KMS-11 (cell line): ENCODE data around the gene KIFC3.
A peak's percentile ranks its signal among the peaks of the same experiment; 100 is the strongest.
"Not testable (repeated sequence)": the region's sequence is repeated elsewhere in the genome, so short reads cannot be mapped to it uniquely, and the experiment has no call there.

ENCODE experiments used
- H2AFZ ChIP-seq: fragments of 200-600 bp; sonication (generic); 2 replicates; pipeline ENCODE4 v1.6.1; 2016; ENCODE audit warnings: antibody characterized with exemption, mixed run types, low read depth
- H3K27ac ChIP-seq: fragments of 200-600 bp; sonication (generic); 2 replicates; pipeline ENCODE4 v1.6.1; 2016; ENCODE audit warnings: mild to moderate bottlenecking, mixed run types
- H3K27me3 ChIP-seq: fragments of 200-600 bp; sonication (generic); 2 replicates; pipeline ENCODE4 v1.6.1; 2017; ENCODE audit warnings: mild to moderate bottlenecking, low read depth, mixed run types, moderate library complexity; ENCODE audit not compliant: insufficient read depth
- H3K36me3 ChIP-seq: fragments of 200-600 bp; sonication (generic); 2 replicates; pipeline ENCODE4 v1.6.1; 2017; ENCODE audit warnings: mild to moderate bottlenecking, mixed run types; ENCODE audit not compliant: insufficient read depth
- H3K4me1 ChIP-seq: fragments of 200-600 bp; sonication (generic); 2 replicates; pipeline ENCODE4 v1.6.1; 2016; ENCODE audit warnings: mild to moderate bottlenecking, low read depth, mixed run types; ENCODE audit not compliant: poor library complexity, severe bottlenecking
- H3K4me2 ChIP-seq: fragments of 200-600 bp; sonication (generic); 2 replicates; pipeline ENCODE4 v1.7.0; 2016; ENCODE audit warnings: mild to moderate bottlenecking, mixed run types
- H3K4me3 ChIP-seq: fragments of 200-600 bp; sonication (generic); IDR thresholded peaks from 2 replicates; pipeline ENCODE4 v1.6.1; 2017; ENCODE audit warnings: low read depth, low read length, mixed read lengths; ENCODE audit not compliant: insufficient read depth
- H3K79me2 ChIP-seq: fragments of 200-600 bp; sonication (generic); 2 replicates; pipeline ENCODE4 v1.6.1; 2016; ENCODE audit warnings: low read depth, mixed run types; ENCODE audit not compliant: insufficient read depth
- H3K9ac ChIP-seq: fragments of 200-600 bp; sonication (generic); 2 replicates; pipeline ENCODE4 v1.6.1; 2016; ENCODE audit warnings: mild to moderate bottlenecking, mixed run types
- H4K20me1 ChIP-seq: fragments of 200-600 bp; sonication (generic); 2 replicates; pipeline ENCODE4 v1.6.1; 2016; ENCODE audit warnings: mild to moderate bottlenecking, mixed run types; ENCODE audit not compliant: insufficient read depth
- CTCF ChIP-seq: fragments of 200-600 bp; sonication (generic); conservative IDR thresholded peaks from 2 replicates; pipeline ENCODE4 v1.6.1; 2017; ENCODE audit warnings: low read depth, mild to moderate bottlenecking, antibody characterized with exemption, low read length, moderate library complexity, mixed read lengths

KIFC3 gene

GRCh38 chr16:57721356-57722209 lies 80.7 kb downstream of the KIFC3 start:
- no peak overlapping the region for H2AFZ ChIP-seq
- H4K20me1 ChIP-seq, result no peaks in the 10 kb centered on the region
- no peaks in the 10 kb centered on the region for H3K27me3 ChIP-seq
- no peak overlapping the region for H3K9ac ChIP-seq
- no peak overlapping the region for H3K4me2 ChIP-seq
- H3K27ac ChIP-seq, result no peak overlapping the region
- H3K4me1 ChIP-seq, result no peaks in the 10 kb centered on the region
- no peak for TF ChIP-seq CTCF
- no peak overlapping the region for H3K4me3 ChIP-seq
- no peaks in the 10 kb centered on the region for H3K79me2 ChIP-seq
- H3K36me3 ChIP-seq, result no peaks in the 10 kb centered on the region

GRCh38 chr16:57720142-57720575 lies 82.1 kb downstream of the KIFC3 start:
- Histone ChIP-seq H3K9ac (no peak overlapping the region), H2AFZ (no peak overlapping the region), H3K4me1 (no peaks in the 10 kb centered on the region), H3K36me3 (no peaks in the 10 kb centered on the region), H4K20me1 (no peaks in the 10 kb centered on the region), H3K27me3 (no peaks in the 10 kb centered on the region), H3K4me2 (no peak overlapping the region), H3K27ac (no peak overlapping the region), H3K4me3 (no peak overlapping the region), H3K79me2 (no peaks in the 10 kb centered on the region)
- TF ChIP-seq CTCF, result peak; percentile 65; the same call in 1 of the 2 replicates

GRCh38 chr16:57714047-57714446 lies 88.2 kb downstream of the KIFC3 start:
- H3K4me1 ChIP-seq, result no peaks in the 10 kb centered on the region
- H4K20me1 ChIP-seq, result no peaks in the 10 kb centered on the region
- TF ChIP-seq CTCF, result no peak
- no peaks in the 10 kb centered on the region for H3K27me3 ChIP-seq
- no peaks in the 10 kb centered on the region for H3K79me2 ChIP-seq
- H3K36me3 ChIP-seq, result no peaks in the 10 kb centered on the region
- H3K4me2 ChIP-seq, result no peak overlapping the region
- H2AFZ ChIP-seq, result no peak overlapping the region
- no peak overlapping the region for H3K4me3 ChIP-seq
- no peak overlapping the region for H3K27ac ChIP-seq
- no peak overlapping the region for H3K9ac ChIP-seq

GRCh38 chr16:57713596-57713995 lies 88.7 kb downstream of the KIFC3 start:
- Histone ChIP-seq H3K9ac (no peak overlapping the region), H3K36me3 (no peaks in the 10 kb centered on the region), H3K4me2 (no peak overlapping the region), H3K27me3 (no peaks in the 10 kb centered on the region), H3K4me1 (no peaks in the 10 kb centered on the region), H2AFZ (no peak overlapping the region), H3K27ac (no peak overlapping the region), H3K79me2 (no peaks in the 10 kb centered on the region), H4K20me1 (no peaks in the 10 kb centered on the region), H3K4me3 (no peak overlapping the region)
- TF ChIP-seq CTCF, result no peak

- not testable (repeated sequence) for H3K79me2 ChIP-seq, H3K36me3 ChIP-seq, H2AFZ ChIP-seq, H3K27ac ChIP-seq, H3K4me1 ChIP-seq, H3K27me3 ChIP-seq, H3K4me3 ChIP-seq, H4K20me1 ChIP-seq, H3K4me2 ChIP-seq, H3K9ac ChIP-seq
Measured at GRCh38 chr16:57712569-57712968, 89.7 kb downstream of the KIFC3 start.
